ENCODE results near the gene DNM3. TPM values are rescaled to one million over a fixed set of nuclear protein-coding genes. Genes with fewer than 3 reads are reported as not detected.

Gene DNM3
- total RNA-seq, 2 experiments from 2014 or later, result 1.6 to 1.8 TPM

GRCh38 chr1:172246521-172247390 lies 405.5 kb downstream of the DNM3 start:
- no peak overlapping the region for H3K4me3 Mint-ChIP-seq
- H3K27ac Mint-ChIP-seq, result no peak overlapping the region
- H3K36me3 ChIP-seq (ENCODE audit: insufficient read depth, low read length), result no peaks in the 10 kb centered on the region
- no peaks in the 10 kb centered on the region for H3K9me3 Mint-ChIP-seq
- intact Hi-C loops (cut with DNase I, micrococcal nuclease), result no loop called here
- H3K27me3 Mint-ChIP-seq, result no peaks in the 10 kb centered on the region
- no peaks in the 10 kb centered on the region for H3K36me3 Mint-ChIP-seq (ENCODE audit: low read depth)
- no peak for DNase-seq
- ATAC-seq (ENCODE audit: poor library complexity), result no peak
- H3K4me3 ChIP-seq (ENCODE audit: low read length), result no peak overlapping the region
- H3K4me1 ChIP-seq (ENCODE audit: insufficient read depth, low read length), result no peaks in the 10 kb centered on the region
- TF ChIP-seq CTCF (IDR thresholded peaks at IDR 0.05), result no peak
- no peaks in the 10 kb centered on the region for H3K27me3 ChIP-seq (ENCODE audit: control insufficient read depth in 1 of 2, insufficient read depth in 2 of 2, low read length in 2 of 2)
- POLR2A ChIA-PET, result no interaction called here
- H3K9me3 ChIP-seq (ENCODE audit: control insufficient read depth in 1 of 2, insufficient read depth in 1 of 2, low read length in 2 of 2), result no peaks in the 10 kb centered on the region
- H3K27ac ChIP-seq (ENCODE audit: low read depth in 1 of 2, low read length in 2 of 2), result no peak overlapping the region
- H3K4me1 Mint-ChIP-seq (ENCODE audit: low read depth), result no peaks in the 10 kb centered on the region
- CTCF ChIA-PET, result no interaction called here

DNA sequence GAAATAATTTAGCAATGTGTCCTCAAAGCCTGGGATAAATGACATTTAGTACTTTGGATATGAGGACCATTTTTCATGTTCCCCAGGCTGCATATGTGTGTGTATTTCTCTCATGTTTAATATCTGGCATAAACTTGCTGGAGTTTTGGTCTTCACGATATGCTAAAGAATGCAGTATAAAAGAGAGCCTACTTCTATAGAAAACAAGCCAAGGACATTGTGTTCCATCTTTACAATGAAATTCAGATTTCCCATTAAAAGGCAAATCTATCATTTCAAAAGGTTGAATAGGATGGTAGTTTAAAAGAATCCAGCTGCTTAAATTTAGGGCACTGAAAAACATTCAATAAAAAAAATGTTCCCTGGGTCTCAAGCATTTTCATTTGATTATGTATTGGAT lies 410.2 kb downstream of the DNM3 start:
- ATAC-seq (ENCODE audit: poor library complexity), result no peak
- no peaks in the 10 kb centered on the region for H3K27me3 Mint-ChIP-seq
- peaks cover 13% of the 10 kb centered on the region for H3K4me1 Mint-ChIP-seq (ENCODE audit: low read depth)
- Histone ChIP-seq H3K27ac (ENCODE audit: low read depth in 1 of 2, low read length in 2 of 2) (no peak overlapping the region), H3K27me3 (ENCODE audit: control insufficient read depth in 1 of 2, insufficient read depth in 2 of 2, low read length in 2 of 2) (no peaks in the 10 kb centered on the region), H3K4me3 (ENCODE audit: low read length) (no peak overlapping the region), H3K4me1 (ENCODE audit: insufficient read depth, low read length) (no peaks in the 10 kb centered on the region), H3K36me3 (ENCODE audit: insufficient read depth, low read length) (no peaks in the 10 kb centered on the region), H3K9me3 (ENCODE audit: control insufficient read depth in 1 of 2, insufficient read depth in 1 of 2, low read length in 2 of 2) (no peaks in the 10 kb centered on the region)
- POLR2A ChIA-PET, result no interaction called here
- DNase-seq, result no peak
- intact Hi-C loops (cut with DNase I, micrococcal nuclease), result no loop called here
- H3K9me3 Mint-ChIP-seq, result no peaks in the 10 kb centered on the region
- H3K4me3 Mint-ChIP-seq, result no peak overlapping the region
- CTCF ChIA-PET, result no interaction called here
- no peaks in the 10 kb centered on the region for H3K36me3 Mint-ChIP-seq (ENCODE audit: low read depth)
- no peak for TF ChIP-seq CTCF (IDR thresholded peaks at IDR 0.05)
- H3K27ac Mint-ChIP-seq, result no peak overlapping the region

- no peak overlapping the region for H3K4me3 ChIP-seq (ENCODE audit: low read length)
- DNase-seq (no peak), ATAC-seq (ENCODE audit: poor library complexity) (no peak)
- no peaks in the 10 kb centered on the region for H3K27me3 ChIP-seq (ENCODE audit: control insufficient read depth in 1 of 2, insufficient read depth in 2 of 2, low read length in 2 of 2)
- no peaks in the 10 kb centered on the region for H3K36me3 ChIP-seq (ENCODE audit: insufficient read depth, low read length)
- H3K4me1 ChIP-seq (ENCODE audit: insufficient read depth, low read length), result no peaks in the 10 kb centered on the region
- Mint-ChIP-seq H3K27me3 (no peaks in the 10 kb centered on the region), H3K4me3 (no peak overlapping the region), H3K4me1 (ENCODE audit: low read depth) (peaks cover 13% of the 10 kb centered on the region), H3K27ac (no peak overlapping the region), H3K36me3 (ENCODE audit: low read depth) (no peaks in the 10 kb centered on the region), H3K9me3 (no peaks in the 10 kb centered on the region)
- POLR2A ChIA-PET, result no interaction called here
- no peak for TF ChIP-seq CTCF (IDR thresholded peaks at IDR 0.05)
- no peaks in the 10 kb centered on the region for H3K9me3 ChIP-seq (ENCODE audit: control insufficient read depth in 1 of 2, insufficient read depth in 1 of 2, low read length in 2 of 2)
- intact Hi-C loops (cut with DNase I, micrococcal nuclease), result no loop called here
- H3K27ac ChIP-seq (ENCODE audit: low read depth in 1 of 2, low read length in 2 of 2), result no peak overlapping the region
- CTCF ChIA-PET, result no interaction called here
Observed at GRCh38 chr1:172252321-172252720, 411.0 kb downstream of the DNM3 start.

All from CD4-positive, alpha-beta T cell (primary cell).